K562 (cell line): ENCODE data around the gene NDUFB8. TPM values are rescaled to one million over a fixed set of nuclear protein-coding genes. Genes with fewer than 3 reads are reported as not detected.

ENCODE experiments used
- BCLAF1 ChIP-seq, 2 experiments: fragments of 450-650 bp in 1 of 2; IDR thresholded peaks; 2 replicates each; pipeline ENCODE4 v1.6.1; 2011 to 2017; ENCODE audit warnings: low read depth in 2 of 2, antibody characterized with exemption in 1 of 2, borderline replicate concordance in 1 of 2, low read length in 1 of 2, mild to moderate bottlenecking in 1 of 2, mixed read lengths in 1 of 2; ENCODE audit not compliant: control insufficient read depth in 1 of 2
- E2F3 ChIP-seq: fragments of 250-450 bp; sonication (Bioruptor Pico); IDR thresholded peaks from 2 replicates; pipeline ENCODE4 v1.4.0; 2020; ENCODE audit warnings: mild to moderate bottlenecking
- ETV6 ChIP-seq, 3 experiments: fragments of 150-350 bp in 1 of 3; sonication (generic) in 1 of 3; formaldehyde crosslinking in 1 of 3; IDR thresholded peaks; 2 replicates each; pipeline versions ENCODE4 v1.6.1 to v1.8.0; 2014 to 2022; ENCODE audit warnings: borderline replicate concordance in 2 of 3, low read depth in 2 of 3, antibody characterized with exemption in 1 of 3, low read length in 1 of 3, mild to moderate bottlenecking in 1 of 3, missing genetic modification reagents in 1 of 3
- FIP1L1 ChIP-seq: fragments of 200-400 bp; formaldehyde crosslinking; IDR thresholded peaks from 2 replicates; pipeline ENCODE4 v1.6.1; 2018; ENCODE audit warnings: mild to moderate bottlenecking, low read depth, low read length; ENCODE audit not compliant: poor library complexity, severe bottlenecking
- MYC ChIP-seq, 2 experiments: fragments of 250-450 bp in 1 of 2; sonication (Bioruptor Pico) in 1 of 2; IDR thresholded peaks; 2 replicates each; pipeline versions ENCODE4 v1.5.1 to v1.6.1; 2012 to 2021; ENCODE audit warnings: low read depth in 2 of 2, borderline replicate concordance in 1 of 2, improper control_type of control experiment in 1 of 2, low read length in 1 of 2, mild to moderate bottlenecking in 1 of 2, moderate library complexity in 1 of 2
- MYNN ChIP-seq, 2 experiments: sonication (generic); formaldehyde crosslinking in 1 of 2; IDR thresholded peaks; 2 replicates each; pipeline versions ENCODE4 v1.5.0 to v1.6.1; 2016 to 2020; ENCODE audit warnings: antibody characterized with exemption in 1 of 2, missing genetic modification reagents in 1 of 2
- RB1 ChIP-seq: fragments of 450-650 bp; IDR thresholded peaks from 2 replicates; pipeline ENCODE4 v1.6.1; 2017; ENCODE audit warnings: low read depth, mild to moderate bottlenecking
- RFX7 ChIP-seq: fragments of 250-450 bp; sonication (Bioruptor Pico); IDR thresholded peaks from 2 replicates; pipeline ENCODE4 v1.5.1; 2021; ENCODE audit warnings: mild to moderate bottlenecking
- SAFB ChIP-seq: fragments of 200-400 bp; formaldehyde crosslinking; IDR thresholded peaks from 2 replicates; pipeline ENCODE4 v1.6.1; 2017; ENCODE audit warnings: low read depth, low read length, borderline replicate concordance
- STAG1 ChIP-seq: sonication (generic); formaldehyde crosslinking; IDR thresholded peaks from 2 replicates; pipeline ENCODE4 v1.5.0; 2020; ENCODE audit warnings: missing genetic modification reagents, borderline replicate concordance
- SUPT5H ChIP-seq: fragments of 450-650 bp; IDR thresholded peaks from 2 replicates; pipeline ENCODE4 v1.6.1; 2016
- TFAM ChIP-seq: fragments of 250-450 bp; sonication (Bioruptor Pico); conservative IDR thresholded peaks from 2 replicates; pipeline ENCODE4 v1.5.0; 2021; ENCODE audit warnings: mild to moderate bottlenecking, moderate library complexity
- THAP7 ChIP-seq: fragments of 250-450 bp; sonication (Bioruptor Pico); IDR thresholded peaks from 2 replicates; pipeline ENCODE4 v1.5.0; 2021
- USF1 ChIP-seq: sonication (generic); formaldehyde crosslinking; IDR thresholded peaks from 2 replicates; pipeline ENCODE4 v1.9.0; 2022; ENCODE audit warnings: mild to moderate bottlenecking, missing genetic modification reagents
- ZBTB33 ChIP-seq: sonication (generic); formaldehyde crosslinking; IDR thresholded peaks from 2 replicates; pipeline ENCODE4 v1.8.1; 2023; ENCODE audit warnings: mild to moderate bottlenecking, missing genetic modification reagents
- polyA plus RNA-seq, 8 experiments: library from polyadenylated mRNA; depleted of rRNA in 4 of 8; stranded (reverse) in 5 of 8; unstranded in 3 of 8; fragments of >200 nt; fragmentation: Nextera tagmentation in 2 of 8; fragmentation: Illumina TruSeq in 1 of 8; extraction: Ambion mirVana in 2 of 8; extraction: Trizol in 1 of 8; gene quantifications; 2 replicates each; pipeline versions ENCODE4 v1.2.1 to v1.2.3, GENCODE V29; 2011 to 2014; ENCODE audit warnings: inconsistent platforms in 1 of 8, missing spikeins in 1 of 8
- total RNA-seq, 7 experiments: library from RNA; depleted of rRNA in 6 of 7; stranded (reverse); fragments of >200 nt in 6 of 7; fragmentation: Illumina TruSeq in 2 of 7; extraction: Trizol in 2 of 7; gene quantifications; 2 replicates each; pipeline versions ENCODE4 v1.2.1 to v1.2.3, GENCODE V29; 2011 to 2021; ENCODE audit warnings: low replicate concordance in 1 of 7

Gene NDUFB8
- total and polyA plus RNA-seq, 9 of the 15 experiments (the other 6 are each of a cell fraction or from before 2014, with no cell fraction given) = 131 to 360 (median 199) TPM

GRCh38 chr10:100562008-100562672 lies 32.5 kb upstream of the NDUFB8 start (continued):
- TF ChIP-seq BCLAF1 (IDR thresholded peaks at IDR 0.05; ENCODE audit: borderline replicate concordance in 1 of 2, control insufficient read depth in 1 of 2, low read depth in 2 of 2, low read length in 1 of 2) = no peak
- no peak for TF ChIP-seq TFAM
- no peak for TF ChIP-seq SUPT5H
- no peak for TF ChIP-seq RFX7 (CRISPR knock-in tag)
- TF ChIP-seq ETV6 (IDR thresholded peaks at IDR 0.05; ENCODE audit: borderline replicate concordance in 1 of 2, low read depth in 2 of 2, low read length in 1 of 2) = no peak
- no peak for TF ChIP-seq ETV6 (CRISPR knock-in tag; IDR thresholded peaks at IDR 0.05; ENCODE audit: borderline replicate concordance)
- no peak for TF ChIP-seq THAP7
- TF ChIP-seq FIP1L1 = peak; percentile 44
- TF ChIP-seq SAFB = 0 out of 2 replicates have a peak, but pooled peaks have one; percentile 32
- no peak for TF ChIP-seq E2F3
- 0 out of 2 replicates have a peak, but pooled peaks have one; percentile 8 for TF ChIP-seq USF1 (CRISPR knock-in tag)
- peak; percentile 78; the same call in 1 of the 2 replicates for TF ChIP-seq RB1
- peak; percentile 53 for TF ChIP-seq ZBTB33
- peak; percentile 58; the same call in 1 of the 2 replicates for TF ChIP-seq STAG1 (CRISPR knock-in tag)
- 0 out of 2 replicates have a peak, but pooled peaks have one; percentile 16 for TF ChIP-seq MYNN (IDR thresholded peaks at IDR 0.05)
- no peak for TF ChIP-seq MYNN (CRISPR knock-in tag; IDR thresholded peaks at IDR 0.05)
- peak; percentile 57 for TF ChIP-seq MYC (IDR thresholded peaks at IDR 0.05; ENCODE audit: low read depth, low read length)
- TF ChIP-seq MYC (CRISPR knock-in tag; IDR thresholded peaks at IDR 0.05; ENCODE audit: borderline replicate concordance, low read depth) = no peak
